PC-9 (cell line): ENCODE results near the gene ZNF665. TPM values are rescaled to one million over a fixed set of nuclear protein-coding genes. Genes with fewer than 3 reads are reported as not detected.
"Not testable (repeated sequence)": the region's sequence is repeated elsewhere in the genome, so short reads cannot be mapped to it uniquely, and the experiment has no call there.

Source experiments
- BruUV-seq: library from RNA; stranded (reverse); fragments of 400-500 nt; replicated peaks from 2 replicates; lab custom pipeline; 2021; lab: Mats Ljungman, UMichigan
- CTCF ChIA-PET: fragments of 300-600 bp; sonication (Branson Sonifier 250); formaldehyde crosslinking; loops from one replicate; lab custom pipeline; 2022; ENCODE audit warnings: antibody characterized with exemption; lab: Charles Lee
- POLR2A ChIA-PET: fragments of 300-600 bp; sonication (Branson Sonifier 250); formaldehyde crosslinking; loops from one replicate; lab custom pipeline; 2022; ENCODE audit warnings: antibody characterized with exemption; ENCODE audit not compliant: unreplicated experiment; lab: Charles Lee
- DNase-seq, 2 experiments: peaks; one replicate each; pipeline versions ENCODE4 v3.0.0 to v3.0.0-alpha.2; 2015 to 2022; ENCODE audit warnings: mixed read lengths in 1 of 2
- H2AFZ ChIP-seq: fragments of 200-600 bp; sonication (generic); 2 replicates; pipeline ENCODE4 v1.8.1; 2017; ENCODE audit warnings: antibody characterized with exemption
- H3F3A ChIP-seq: fragments of 200-600 bp; sonication (generic); 2 replicates; pipeline ENCODE4 v1.8.1; 2017; ENCODE audit warnings: antibody characterized with exemption, mild to moderate bottlenecking, low read depth; ENCODE audit not compliant: insufficient read depth
- H3K27ac ChIP-seq: fragments of 200-600 bp; sonication (generic); 2 replicates; pipeline ENCODE4 v1.6.1; 2016; ENCODE audit warnings: mixed run types
- H3K27me3 ChIP-seq: fragments of 200-600 bp; sonication (generic); 2 replicates; pipeline ENCODE4 v1.6.1; 2016; ENCODE audit warnings: low read depth, mixed run types; ENCODE audit not compliant: insufficient read depth
- H3K36me3 ChIP-seq: fragments of 200-600 bp; sonication (generic); 2 replicates; pipeline ENCODE4 v1.6.1; 2016; ENCODE audit warnings: low read depth, mixed run types
- H3K4me1 ChIP-seq: fragments of 200-600 bp; sonication (generic); replicated peaks from 2 replicates; pipeline ENCODE4 v1.6.1; 2016; ENCODE audit warnings: mixed run types; ENCODE audit not compliant: insufficient read depth
- H3K4me2 ChIP-seq: fragments of 200-600 bp; sonication (generic); 2 replicates; pipeline ENCODE4 v1.6.1; 2017; ENCODE audit warnings: mixed run types
- H3K4me3 ChIP-seq: fragments of 200-600 bp; sonication (generic); 2 replicates; pipeline ENCODE4 v1.6.1; 2016; ENCODE audit warnings: mixed run types
- H3K79me2 ChIP-seq: fragments of 200-600 bp; sonication (generic); 2 replicates; pipeline ENCODE4 v1.6.1; 2017; ENCODE audit warnings: low read depth, mixed run types
- H3K9me2 ChIP-seq: fragments of 200-600 bp; sonication (generic); 2 replicates; pipeline ENCODE4 v1.8.1; 2017; ENCODE audit warnings: mild to moderate bottlenecking; ENCODE audit not compliant: insufficient read depth
- H3K9me3 ChIP-seq: fragments of 200-600 bp; sonication (generic); 2 replicates; pipeline ENCODE4 v1.8.1; 2016; ENCODE audit warnings: low read depth; ENCODE audit not compliant: insufficient read depth
- H4K20me1 ChIP-seq: fragments of 200-600 bp; sonication (generic); 2 replicates; pipeline ENCODE4 v1.8.1; 2017; ENCODE audit not compliant: insufficient read depth
- EZH2 ChIP-seq: fragments of 200-600 bp; sonication (generic); IDR thresholded peaks from 2 replicates; pipeline ENCODE4 v1.8.0; 2017; ENCODE audit warnings: antibody characterized with exemption, low read depth
- intact Hi-C: fragments of 100-400 bp; cut with micrococcal nuclease; formaldehyde crosslinking; loops from one replicate; pipeline ENCODE4 v1.10.0; 2022; ENCODE audit not compliant: unreplicated experiment
- total RNA-seq: library from RNA; stranded (reverse); gene quantifications from 2 replicates; pipeline ENCODE4 v1.2.3, GENCODE V29; 2021
- TF ChIP-seq, protein P1 (sequence below): fragments of 200-600 bp; sonication (generic); conservative IDR thresholded peaks from 2 replicates; pipeline ENCODE4 v1.6.1; 2017; ENCODE audit warnings: mixed run types, antibody characterized with exemption, mild to moderate bottlenecking, moderate library complexity

Gene ZNF665
- total RNA-seq, 1 experiment from 2014 or later = 11.2 TPM

DNA sequence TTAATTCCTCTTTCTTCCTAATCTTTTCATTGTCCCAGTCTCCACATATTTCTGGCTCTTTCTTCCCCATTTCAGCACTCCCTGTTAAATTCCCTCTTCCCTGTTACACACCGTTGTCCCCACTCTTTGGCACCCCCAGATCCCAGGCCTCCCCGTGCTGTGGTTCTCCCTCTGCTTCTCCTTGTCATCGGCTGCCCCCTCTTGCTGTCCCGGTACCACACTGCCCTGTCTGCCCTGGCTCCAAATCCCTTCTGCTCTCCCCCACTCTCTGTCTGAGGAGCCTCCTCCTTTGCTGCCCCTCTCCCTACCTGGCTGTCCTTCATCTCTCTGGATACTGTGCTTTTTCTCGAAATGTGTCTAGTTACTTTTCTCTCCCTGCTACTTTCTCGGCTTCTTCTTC, 61.4 kb downstream of the ZNF665 start:
- Histone ChIP-seq H3K36me3 (no peaks in the 10 kb centered on the region), H3K4me1 (no peaks in the 10 kb centered on the region), H3K4me2 (peak overlapping the region; percentile 72), H4K20me1 (no peaks in the 10 kb centered on the region), H3K9me3 (peaks cover 28% of the 10 kb centered on the region), H3K4me3 (peak overlapping the region; percentile 52; the same call in 1 of the 2 replicates), H2AFZ (peak overlapping the region; percentile 74; the same call in 1 of the 2 replicates), H3K27me3 (no peaks in the 10 kb centered on the region), H3K27ac (no peak overlapping the region), H3F3A (no peaks in the 10 kb centered on the region), H3K9me2 (no peaks in the 10 kb centered on the region), H3K79me2 (no peaks in the 10 kb centered on the region)
- DNase-seq = peak in 1 of 2 experiments; percentile 2
- intact Hi-C loops = no loop called here
- ChIA-PET POLR2A (no interaction called here), CTCF (no interaction called here)
- TF ChIP-seq EZH2 = no peak
- TF ChIP-seq, protein P1, sequence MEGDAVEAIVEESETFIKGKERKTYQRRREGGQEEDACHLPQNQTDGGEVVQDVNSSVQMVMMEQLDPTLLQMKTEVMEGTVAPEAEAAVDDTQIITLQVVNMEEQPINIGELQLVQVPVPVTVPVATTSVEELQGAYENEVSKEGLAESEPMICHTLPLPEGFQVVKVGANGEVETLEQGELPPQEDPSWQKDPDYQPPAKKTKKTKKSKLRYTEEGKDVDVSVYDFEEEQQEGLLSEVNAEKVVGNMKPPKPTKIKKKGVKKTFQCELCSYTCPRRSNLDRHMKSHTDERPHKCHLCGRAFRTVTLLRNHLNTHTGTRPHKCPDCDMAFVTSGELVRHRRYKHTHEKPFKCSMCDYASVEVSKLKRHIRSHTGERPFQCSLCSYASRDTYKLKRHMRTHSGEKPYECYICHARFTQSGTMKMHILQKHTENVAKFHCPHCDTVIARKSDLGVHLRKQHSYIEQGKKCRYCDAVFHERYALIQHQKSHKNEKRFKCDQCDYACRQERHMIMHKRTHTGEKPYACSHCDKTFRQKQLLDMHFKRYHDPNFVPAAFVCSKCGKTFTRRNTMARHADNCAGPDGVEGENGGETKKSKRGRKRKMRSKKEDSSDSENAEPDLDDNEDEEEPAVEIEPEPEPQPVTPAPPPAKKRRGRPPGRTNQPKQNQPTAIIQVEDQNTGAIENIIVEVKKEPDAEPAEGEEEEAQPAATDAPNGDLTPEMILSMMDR = no peak
- BruUV-seq = no TSS peak

DNA sequence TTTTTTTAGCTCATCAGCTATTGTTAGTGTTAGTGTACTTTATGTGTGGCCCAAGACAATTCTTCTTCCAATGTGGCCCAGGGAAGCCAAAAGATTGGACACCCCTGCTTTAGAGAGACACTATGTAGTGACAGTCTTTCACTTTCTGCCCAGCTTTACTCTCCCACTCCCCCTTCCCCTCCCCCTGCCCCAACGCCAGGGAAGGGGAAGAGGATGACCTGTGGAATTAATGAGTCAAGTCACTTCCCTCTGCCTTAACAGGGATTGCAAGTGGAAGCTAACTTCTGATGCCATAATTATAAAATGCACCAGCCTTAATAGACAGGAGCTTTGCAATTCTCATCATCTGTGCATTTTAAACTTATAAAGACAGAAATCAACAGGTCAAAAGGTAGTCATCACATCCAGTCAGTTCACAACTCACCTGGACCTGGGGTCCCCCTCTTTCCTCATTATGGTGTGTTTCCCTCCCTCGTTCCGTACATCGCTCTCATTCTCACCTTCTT, 62.0 kb downstream of the ZNF665 start:
- Histone ChIP-seq H2AFZ (no peak overlapping the region), H3K79me2 (no peaks in the 10 kb centered on the region), H3K4me3 (no peak overlapping the region), H3F3A (no peaks in the 10 kb centered on the region), H3K27me3 (no peaks in the 10 kb centered on the region), H3K9me2 (no peaks in the 10 kb centered on the region), H3K9me3 (peaks cover 22% of the 10 kb centered on the region), H3K4me2 (no peak overlapping the region), H3K27ac (no peak overlapping the region), H3K4me1 (no peaks in the 10 kb centered on the region), H3K36me3 (no peaks in the 10 kb centered on the region), H4K20me1 (no peaks in the 10 kb centered on the region)
- no TSS peak for BruUV-seq
- TF ChIP-seq, protein P1 = no peak
- no peak for TF ChIP-seq EZH2
- CTCF ChIA-PET = no interaction called here
- DNase-seq = no peak
- intact Hi-C loops = no loop called here
- POLR2A ChIA-PET = no interaction called here

DNA sequence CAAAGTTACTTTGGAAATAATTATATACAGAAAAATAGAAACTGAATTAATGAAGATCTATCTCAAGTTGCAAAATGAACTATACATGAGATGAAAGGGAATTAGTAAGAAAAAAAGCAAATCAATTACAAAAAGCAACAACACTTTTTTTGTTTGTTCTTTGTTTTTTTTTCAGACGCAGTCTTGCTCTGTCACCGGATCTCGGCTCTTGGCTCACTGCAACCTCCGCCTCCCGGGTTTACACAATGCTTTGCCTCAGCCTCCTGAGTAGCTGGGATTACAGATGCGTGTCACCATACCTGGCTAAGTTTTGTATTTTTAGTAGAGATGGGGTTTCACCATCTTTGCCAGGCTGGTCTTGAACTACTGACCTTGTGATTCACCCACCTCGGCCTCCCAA, 62.7 kb downstream of the ZNF665 start:
- intact Hi-C loops = no loop called here
- no peaks in the 10 kb centered on the region for H3K4me1 ChIP-seq
- DNase-seq = no peak
- H3K36me3 ChIP-seq = no peaks in the 10 kb centered on the region
- POLR2A ChIA-PET = interaction anchor here (0.7 kb wide), 1 partner anchor 184 kb away, joined by 3 read pairs; no protein-coding TSS in a partner anchor
- no peaks in the 10 kb centered on the region for H3K27me3 ChIP-seq
- no peaks in the 10 kb centered on the region for H4K20me1 ChIP-seq
- no peaks in the 10 kb centered on the region for H3F3A ChIP-seq
- no peak overlapping the region for H3K4me2 ChIP-seq
- H3K27ac ChIP-seq = no peak overlapping the region
- TF ChIP-seq, protein P1 = no peak
- no peak for TF ChIP-seq EZH2
- BruUV-seq = no TSS peak
- no peaks in the 10 kb centered on the region for H3K9me2 ChIP-seq
- H3K9me3 ChIP-seq = peaks cover 18% of the 10 kb centered on the region
- CTCF ChIA-PET = no interaction called here
- no peak overlapping the region for H3K4me3 ChIP-seq
- H2AFZ ChIP-seq = no peak overlapping the region
- H3K79me2 ChIP-seq = no peaks in the 10 kb centered on the region

DNA sequence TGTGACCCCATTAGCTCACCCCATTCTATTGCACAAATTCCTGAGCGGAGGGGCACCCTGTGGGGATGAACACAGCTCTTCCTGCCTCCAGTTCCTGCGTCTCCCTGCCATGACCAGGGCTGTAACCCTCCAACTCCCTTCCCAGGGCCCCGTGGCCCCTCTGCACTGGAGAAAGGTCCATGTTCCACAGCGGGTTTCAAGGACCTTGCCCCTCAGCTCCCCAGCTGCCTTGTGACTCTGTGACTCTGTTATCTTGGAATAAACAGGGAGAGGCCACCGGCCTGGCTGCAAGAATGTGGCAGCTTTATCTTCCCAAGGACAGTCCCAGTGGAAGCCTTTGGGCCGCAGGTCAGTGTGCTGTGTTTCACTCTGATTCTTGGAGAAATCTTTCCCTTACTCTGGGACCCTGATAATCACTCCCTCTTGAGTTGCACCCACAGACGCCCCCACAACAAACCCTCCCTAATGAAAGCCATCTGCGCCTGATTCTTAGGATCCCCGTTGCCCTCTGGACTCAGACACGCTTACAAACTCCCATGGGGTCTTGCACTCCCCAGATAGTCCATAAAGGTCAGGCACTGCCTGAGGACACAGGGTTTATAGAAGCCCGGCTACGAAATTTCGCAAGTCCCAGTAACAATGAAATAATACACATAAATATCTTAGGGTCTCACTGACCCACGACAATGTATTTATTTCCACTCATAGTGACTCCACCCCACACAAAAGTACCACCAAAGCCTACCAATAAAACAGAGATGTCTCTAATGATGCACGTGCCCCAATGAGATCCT, 66.2 kb downstream of the ZNF665 start:
- H3K27ac ChIP-seq, H3K79me2 ChIP-seq, H3K4me2 ChIP-seq, DNase-seq, H3K27me3 ChIP-seq, H3K4me3 ChIP-seq, H3K9me3 ChIP-seq, H2AFZ ChIP-seq, H3F3A ChIP-seq, BruUV-seq, H4K20me1 ChIP-seq, H3K9me2 ChIP-seq, H3K36me3 ChIP-seq, H3K4me1 ChIP-seq, intact Hi-C loops, CTCF ChIA-PET, POLR2A ChIA-PET: not testable (repeated sequence)
